ENCODE results near the gene UTP25. TPM values are rescaled to one million over a fixed set of nuclear protein-coding genes. Genes with fewer than 3 reads are reported as not detected.

The UTP25 gene
- total and polyA plus RNA-seq, 2 of the 4 experiments (the other 2 are of a cell fraction), result 7.1 to 17.4 TPM

DNA sequence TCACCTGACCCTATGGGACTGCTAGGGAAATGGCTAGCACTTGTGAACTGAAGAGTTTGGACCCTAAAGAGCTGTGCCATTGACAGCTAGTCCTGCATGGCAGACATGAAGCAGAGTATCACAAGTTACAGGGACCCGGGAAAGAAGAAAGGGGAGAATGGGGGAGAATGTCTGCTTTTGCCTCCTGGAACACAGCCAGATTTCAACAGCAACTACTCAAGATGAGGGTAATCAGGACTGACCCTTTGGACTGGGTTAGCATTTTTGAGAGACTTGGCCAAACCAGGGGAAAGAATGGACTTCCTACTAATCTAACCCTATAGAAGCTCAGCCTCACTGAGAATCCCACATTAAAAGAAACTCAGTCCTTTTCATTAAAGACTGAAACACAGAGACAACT, 8.7 kb upstream of the UTP25 start:
- H2AK5ac ChIP-seq (ENCODE audit: low read depth, low read length), result no peak overlapping the region
- no peak overlapping the region for H4K5ac ChIP-seq (ENCODE audit: low read depth, low read length)
- no peak overlapping the region for H2BK120ac ChIP-seq (ENCODE audit: low read depth, low read length)
- TF ChIP-seq RCOR1 (IDR thresholded peaks at IDR 0.05; ENCODE audit: insufficient replicate concordance, low read length) (no peak), RFX5 (IDR thresholded peaks at IDR 0.05; ENCODE audit: low read depth, low read length) (no peak), MAZ (IDR thresholded peaks at IDR 0.05; ENCODE audit: borderline replicate concordance, low read depth, low read length) (no peak), CHD1 (IDR thresholded peaks at IDR 0.05; ENCODE audit: low read depth, low read length) (no peak)
- TF ChIP-seq, protein P1, sequence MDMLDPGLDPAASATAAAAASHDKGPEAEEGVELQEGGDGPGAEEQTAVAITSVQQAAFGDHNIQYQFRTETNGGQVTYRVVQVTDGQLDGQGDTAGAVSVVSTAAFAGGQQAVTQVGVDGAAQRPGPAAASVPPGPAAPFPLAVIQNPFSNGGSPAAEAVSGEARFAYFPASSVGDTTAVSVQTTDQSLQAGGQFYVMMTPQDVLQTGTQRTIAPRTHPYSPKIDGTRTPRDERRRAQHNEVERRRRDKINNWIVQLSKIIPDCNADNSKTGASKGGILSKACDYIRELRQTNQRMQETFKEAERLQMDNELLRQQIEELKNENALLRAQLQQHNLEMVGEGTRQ (IDR thresholded peaks at IDR 0.05; ENCODE audit: low read depth, low read length), result no peak
- H3K18ac ChIP-seq (ENCODE audit: low read depth, low read length), result no peak overlapping the region
- WGBS, 2 experiments (ENCODE audit: extremely low coverage in 2 of 2, insufficient read length in 1 of 2), result no CpG with 5 or more reads among the region's 1 CpG
- H3K4me1 ChIP-seq (ENCODE audit: control insufficient read depth, insufficient read depth, low read length), result no peaks in the 10 kb centered on the region
- H3K4ac ChIP-seq (ENCODE audit: low read depth, low read length), result no peak overlapping the region
- H3K56ac ChIP-seq (ENCODE audit: extremely low read depth, insufficient read depth, low read length), result no peak overlapping the region
- no peak overlapping the region for H3K23ac ChIP-seq (ENCODE audit: low read depth, low read length)
- dilution Hi-C loops (cut with HindIII; ENCODE audit: low sequenced_read_pairs, unreplicated experiment) (loop anchor here (25.0 kb wide), 1 partner anchor 168 kb away; no protein-coding TSS in a partner anchor), intact Hi-C loops (cut with micrococcal nuclease) (no loop called here), in situ Hi-C loops (cut with MboI; ENCODE audit: low sequenced_read_pairs) (no loop called here)
- no peak overlapping the region for H4K8ac ChIP-seq (ENCODE audit: low read depth in 2 of 2, low read length in 2 of 2)
- H3K4me3 ChIP-seq (ENCODE audit: insufficient read depth, low read depth, low read length), result no peak overlapping the region
- H4K20me1 ChIP-seq (ENCODE audit: insufficient read depth, low read length), result no peaks in the 10 kb centered on the region
- CTCF ChIA-PET, result interaction anchor here (1.2 kb wide), 1 partner anchor 9 kb away, joined by 4 read pairs; the partner anchor contains the start of gene UTP25
- no peaks in the 10 kb centered on the region for H3K27me3 ChIP-seq (ENCODE audit: control insufficient read depth, insufficient read depth, low read length)
- H3K36me3 ChIP-seq (ENCODE audit: control insufficient read depth, insufficient read depth, low read length), result no peaks in the 10 kb centered on the region
- DNase-seq, result no peak
- no TSS peak for BruUV-seq (replicated peaks)
- no peak for ATAC-seq (ENCODE audit: low read depth)
- peaks cover 3% of the 10 kb centered on the region for H3K9me1 ChIP-seq (ENCODE audit: insufficient read depth, low read length)
- H2AFZ ChIP-seq (replicated peaks; ENCODE audit: low read length, poor library complexity), result no peak overlapping the region
- H2BK15ac ChIP-seq (ENCODE audit: low read depth, low read length), result no peak overlapping the region
- H3K9ac ChIP-seq (ENCODE audit: low read depth, low read length), result no peak overlapping the region
- H2BK20ac ChIP-seq (ENCODE audit: low read depth, low read length), result no peak overlapping the region
- H3K9me3 ChIP-seq (ENCODE audit: control insufficient read depth, insufficient read depth, low read length), result no peaks in the 10 kb centered on the region
- H3K79me1 ChIP-seq (ENCODE audit: low read depth in 1 of 2, low read length in 2 of 2), result no peaks in the 10 kb centered on the region
- no peak overlapping the region for H3K27ac ChIP-seq (ENCODE audit: insufficient read depth, low read length)
- H4K91ac ChIP-seq (ENCODE audit: insufficient read depth, low read depth, low read length), result no peak overlapping the region
- no peak overlapping the region for H3K4me2 ChIP-seq (ENCODE audit: low read depth, low read length)
- no peak overlapping the region for H3K14ac ChIP-seq (replicated peaks; ENCODE audit: low read depth, low read length)
- POLR2A ChIA-PET (ENCODE audit: unreplicated experiment), result no interaction called here
- H2BK5ac ChIP-seq (ENCODE audit: low read depth, low read length, poor library complexity, severe bottlenecking), result no peak overlapping the region
- no peak overlapping the region for H2AK9ac ChIP-seq (replicated peaks; ENCODE audit: low read depth, low read length, poor library complexity)
